HCT116 (cell line): Measurements from ENCODE around the gene BBS9. TPM values are rescaled to one million over a fixed set of nuclear protein-coding genes. Genes with fewer than 3 reads are reported as not detected.

Experiments
- ATAC-seq: fragments of 200-7000 bp; cut with Tn5 transposase; 2 replicates; pipeline ENCODE4 v1.9.1; 2020; ENCODE audit warnings: mild to moderate bottlenecking, moderate library complexity
- BruUV-seq: library from RNA; stranded (reverse); fragments of 400-500 nt; replicated peaks from 2 replicates; lab custom pipeline; 2021; lab: Mats Ljungman, UMichigan
- CTCF ChIA-PET: fragments of 300-600 bp; sonication (Branson Sonifier 250); formaldehyde crosslinking; loops from one replicate; lab custom pipeline; 2021; ENCODE audit warnings: antibody characterized with exemption; lab: Charles Lee
- POLR2A ChIA-PET: fragments of 300-600, 350-600 bp; sonication (Branson Sonifier 250); formaldehyde crosslinking; loops from one replicate; lab custom pipeline; 2021; ENCODE audit warnings: antibody characterized with exemption; lab: Charles Lee
- RAD21 ChIA-PET, 2 experiments: fragments of 300-600 bp; sonication (Branson Sonifier 250); formaldehyde crosslinking; loops; one replicate each; lab custom pipeline; 2023; ENCODE audit warnings: low total read pairs in 2 of 2; ENCODE audit not compliant: uncharacterized antibody in 2 of 2, unreplicated experiment in 2 of 2, low non-redundant PET in 1 of 2; lab: Charles Lee
- DNase-seq: peaks from one replicate; pipeline ENCODE4 v3.0.0-alpha.2; 2010; ENCODE audit warnings: low read depth, low spot score
- H2AFZ ChIP-seq: fragments of 200-600 bp; shearing (Covaris generic), sonication (generic); 2 replicates; pipeline ENCODE4 v1.6.1; 2017; ENCODE audit warnings: low read depth, mixed run types, mixed read lengths, antibody characterized with exemption, low read length; ENCODE audit not compliant: poor library complexity, severe bottlenecking
- H3K27ac ChIP-seq: 2 replicates; pipeline ENCODE4 v1.5.1; 2012; ENCODE audit warnings: low read depth, low read length
- H3K27me3 ChIP-seq: fragments of 200-600 bp; sonication (generic); 2 replicates; pipeline ENCODE4 v1.6.1; 2016; ENCODE audit warnings: mixed run types, low read length, mixed read lengths; ENCODE audit not compliant: insufficient read depth
- H3K36me3 ChIP-seq, 2 experiments: fragments of 200-500 bp in 1 of 2; fragments of 200-600 bp in 1 of 2; sonication (Bioruptor generic) in 1 of 2; sonication (generic) in 1 of 2; 2 replicates each; pipeline versions ENCODE4 v1.5.1 to v1.6.1; 2014 to 2016; ENCODE audit warnings: low read length in 2 of 2, inconsistent platforms in 1 of 2, mixed read lengths in 1 of 2, mixed run types in 1 of 2; ENCODE audit not compliant: insufficient read depth in 2 of 2, control insufficient read depth in 1 of 2
- H3K4me1 ChIP-seq, 2 experiments: fragments of 200-600 bp in 1 of 2; sonication (generic) in 1 of 2; 2 replicates each; pipeline versions ENCODE4 v1.5.1 to v1.6.1; 2012 to 2017; ENCODE audit warnings: low read length in 2 of 2, inconsistent platforms in 1 of 2, mild to moderate bottlenecking in 1 of 2, mixed read lengths in 1 of 2, mixed run types in 1 of 2, moderate library complexity in 1 of 2; ENCODE audit not compliant: insufficient read depth in 2 of 2, control insufficient read depth in 1 of 2
- H3K4me2 ChIP-seq: fragments of 200-600 bp; sonication (generic); 2 replicates; pipeline ENCODE4 v1.6.1; 2017; ENCODE audit warnings: mixed run types, low read length, mixed read lengths
- H3K4me3 ChIP-seq, 2 experiments: fragments of 200-600 bp in 1 of 2; sonication (generic) in 1 of 2; replicated peaks in 1 of 2; 2 replicates each; pipeline ENCODE4 v1.5.1; 2011 to 2016; ENCODE audit warnings: low read length in 2 of 2, control low read depth in 1 of 2, low read depth in 1 of 2, mild to moderate bottlenecking in 1 of 2, mixed read lengths in 1 of 2, mixed run types in 1 of 2
- H3K79me2 ChIP-seq: fragments of 200-600 bp; sonication (generic); 2 replicates; pipeline ENCODE4 v1.6.1; 2017; ENCODE audit warnings: mild to moderate bottlenecking, mixed run types, low read length, moderate library complexity, mixed read lengths; ENCODE audit not compliant: insufficient read depth
- H3K9ac ChIP-seq: fragments of 200-600 bp; sonication (generic); 2 replicates; pipeline ENCODE4 v1.6.1; 2016; ENCODE audit warnings: low read length, mixed read lengths
- H3K9me2 ChIP-seq: fragments of 200-600 bp; sonication (generic), shearing (Covaris generic); 2 replicates; pipeline ENCODE4 v1.6.1; 2017; ENCODE audit warnings: mixed run types, mild to moderate bottlenecking, moderate library complexity; ENCODE audit not compliant: insufficient read depth
- H3K9me3 ChIP-seq, 2 experiments: fragments of 200-500 bp in 1 of 2; fragments of 200-600 bp in 1 of 2; sonication (Bioruptor generic) in 1 of 2; sonication (generic) in 1 of 2; 2 replicates each; pipeline ENCODE4 v1.6.1; 2014 to 2017; ENCODE audit warnings: low read length in 2 of 2, mixed read lengths in 2 of 2, inconsistent platforms in 1 of 2, low read depth in 1 of 2, mild to moderate bottlenecking in 1 of 2, mixed run types in 1 of 2, moderate library complexity in 1 of 2; ENCODE audit not compliant: control insufficient read depth in 1 of 2, insufficient read depth in 1 of 2
- H4K20me1 ChIP-seq: fragments of 200-600 bp; sonication (generic), shearing (Covaris generic); 2 replicates; pipeline ENCODE4 v1.6.1; 2017; ENCODE audit warnings: mixed run types, mild to moderate bottlenecking, moderate library complexity; ENCODE audit not compliant: insufficient read depth
- ATF3 ChIP-seq: IDR thresholded peaks from 2 replicates; pipeline ENCODE4 v1.6.1; 2012
- CEBPB ChIP-seq: IDR thresholded peaks from 2 replicates; pipeline ENCODE4 v1.6.1; 2012; ENCODE audit warnings: low read depth
- CTCF ChIP-seq, 3 experiments: fragments of 200-600 bp in 1 of 3; sonication (generic) in 1 of 3; IDR thresholded peaks in 2 of 3; conservative IDR thresholded peaks in 1 of 3; 2 replicates each; pipeline ENCODE4 v1.5.1; 2012 to 2017; ENCODE audit warnings: low read depth in 2 of 3, low read length in 2 of 3, antibody characterized with exemption in 1 of 3, borderline replicate concordance in 1 of 3, control low read depth in 1 of 3, mild to moderate bottlenecking in 1 of 3, mixed read lengths in 1 of 3, mixed run types in 1 of 3, moderate library complexity in 1 of 3; ENCODE audit not compliant: insufficient read depth in 1 of 3
- EGR1 ChIP-seq: IDR thresholded peaks from 2 replicates; pipeline ENCODE4 v1.6.1; 2012; ENCODE audit warnings: low read depth
- ELF1 ChIP-seq: IDR thresholded peaks from 2 replicates; pipeline ENCODE4 v1.6.1; 2012; ENCODE audit warnings: low read depth, borderline replicate concordance
- EZH2 ChIP-seq: fragments of 200-600 bp; sonication (generic); IDR thresholded peaks from 2 replicates; pipeline ENCODE4 v1.6.1; 2017; ENCODE audit warnings: antibody characterized with exemption, mixed run types
- FOSL1 ChIP-seq: IDR thresholded peaks from 2 replicates; pipeline ENCODE4 v1.6.1; 2012; ENCODE audit warnings: low read depth
- JUND ChIP-seq: IDR thresholded peaks from 2 replicates; pipeline ENCODE4 v1.6.1; 2012
- MAX ChIP-seq: IDR thresholded peaks from 2 replicates; pipeline ENCODE4 v1.6.1; 2012
- POLR2A ChIP-seq: IDR thresholded peaks from 2 replicates; pipeline ENCODE4 v1.7.0; 2011; ENCODE audit warnings: borderline replicate concordance; ENCODE audit not compliant: insufficient read depth, insufficient read length; ENCODE audit errors: extremely low read depth
- SP1 ChIP-seq: IDR thresholded peaks from 2 replicates; pipeline ENCODE4 v1.6.1; 2012; ENCODE audit warnings: low read depth
- YY1 ChIP-seq: IDR thresholded peaks from 2 replicates; pipeline ENCODE4 v1.6.1; 2011; ENCODE audit warnings: low read length, low read depth, moderate library complexity, mild to moderate bottlenecking; ENCODE audit not compliant: insufficient replicate concordance; ENCODE audit errors: extremely low read depth
- ZBTB33 ChIP-seq: IDR thresholded peaks from 2 replicates; pipeline ENCODE4 v1.6.1; 2011; ENCODE audit warnings: mild to moderate bottlenecking, low read length, moderate library complexity; ENCODE audit not compliant: insufficient replicate concordance; ENCODE audit errors: extremely low read depth
- intact Hi-C: fragments of 100-400 bp; cut with micrococcal nuclease; formaldehyde crosslinking; loops from 2 replicates; pipeline ENCODE4 v1.10.0; 2022
- total RNA-seq: library from RNA; stranded (reverse); gene quantifications from one replicate; pipeline ENCODE4 v1.2.1, GENCODE V29; 2021; ENCODE audit not compliant: unreplicated experiment

The BBS9 gene
- total RNA-seq, 1 experiment from 2014 or later, result 7.1 TPM

GRCh38 chr7:33373195-33373594 is 243.8 kb downstream of the BBS9 start:
- no peaks in the 10 kb centered on the region for H3K4me1 ChIP-seq
- no TSS peak for BruUV-seq
- TF ChIP-seq YY1, result no peak
- no peak for TF ChIP-seq CEBPB
- no peak for TF ChIP-seq EGR1
- TF ChIP-seq SP1, result no peak
- no peak for TF ChIP-seq ELF1
- TF ChIP-seq, all 23 proteins: peak for 0
- Histone ChIP-seq H2AFZ (no peak overlapping the region), H3K27me3 (no peaks in the 10 kb centered on the region), H3K9me2 (no peaks in the 10 kb centered on the region), H3K4me3 (no peak overlapping the region), H3K36me3 (no peaks in the 10 kb centered on the region), H4K20me1 (no peaks in the 10 kb centered on the region), H3K4me2 (no peak overlapping the region), H3K9ac (no peak overlapping the region), H3K9me3 (no peaks in the 10 kb centered on the region), H3K79me2 (no peaks in the 10 kb centered on the region), H3K27ac (no peak overlapping the region)
- intact Hi-C loops, result no loop called here
- DNase-seq, result no peak
- CTCF ChIA-PET, result no interaction called here
- RAD21 ChIA-PET, result no interaction called here
- POLR2A ChIA-PET, result no interaction called here
- ATAC-seq, result no peak

GRCh38 chr7:33379891-33380525 is 250.6 kb downstream of the BBS9 start:
- no TSS peak for BruUV-seq
- no peak for ATAC-seq
- ChIA-PET RAD21 (no interaction called here), POLR2A (no interaction called here), CTCF (no interaction called here)
- Histone ChIP-seq H3K9ac (no peak overlapping the region), H3K9me2 (no peaks in the 10 kb centered on the region), H4K20me1 (no peaks in the 10 kb centered on the region; the same call in 1 of the 2 replicates), H3K4me3 (no peak overlapping the region), H3K27ac (no peak overlapping the region), H3K36me3 (no peaks in the 10 kb centered on the region), H3K4me2 (no peak overlapping the region), H2AFZ (no peak overlapping the region), H3K27me3 (no peaks in the 10 kb centered on the region), H3K79me2 (no peaks in the 10 kb centered on the region), H3K4me1 (no peaks in the 10 kb centered on the region), H3K9me3 (no peaks in the 10 kb centered on the region)
- intact Hi-C loops, result no loop called here
- DNase-seq, result no peak
- TF ChIP-seq POLR2A (no peak), CTCF (IDR thresholded peaks at IDR 0.05 in 2 of 3, conservative IDR thresholded peaks at IDR 0.05 in 1 of 3; ENCODE audit: borderline replicate concordance in 1 of 3, insufficient read depth in 1 of 3, low read depth in 2 of 3, low read length in 2 of 3) (no peak), ZBTB33 (no peak), JUND (no peak), SP1 (no peak), FOSL1 (no peak), EZH2 (no peak), MAX (no peak), ATF3 (no peak)
- TF ChIP-seq, all 23 proteins: peak for 0
